GM21723 (cell line): ENCODE data around the gene GALNS.
A peak's percentile ranks its signal among the peaks of the same experiment; 100 is the strongest.

ENCODE experiments used
- ATAC-seq: cut with Tn5 transposase; IDR thresholded peaks from one replicate; pipeline ENCODE4 v1.9.1; 2021; ENCODE audit warnings: mild to moderate bottlenecking, moderate library complexity; ENCODE audit not compliant: unreplicated experiment

Gene GALNS

DNA sequence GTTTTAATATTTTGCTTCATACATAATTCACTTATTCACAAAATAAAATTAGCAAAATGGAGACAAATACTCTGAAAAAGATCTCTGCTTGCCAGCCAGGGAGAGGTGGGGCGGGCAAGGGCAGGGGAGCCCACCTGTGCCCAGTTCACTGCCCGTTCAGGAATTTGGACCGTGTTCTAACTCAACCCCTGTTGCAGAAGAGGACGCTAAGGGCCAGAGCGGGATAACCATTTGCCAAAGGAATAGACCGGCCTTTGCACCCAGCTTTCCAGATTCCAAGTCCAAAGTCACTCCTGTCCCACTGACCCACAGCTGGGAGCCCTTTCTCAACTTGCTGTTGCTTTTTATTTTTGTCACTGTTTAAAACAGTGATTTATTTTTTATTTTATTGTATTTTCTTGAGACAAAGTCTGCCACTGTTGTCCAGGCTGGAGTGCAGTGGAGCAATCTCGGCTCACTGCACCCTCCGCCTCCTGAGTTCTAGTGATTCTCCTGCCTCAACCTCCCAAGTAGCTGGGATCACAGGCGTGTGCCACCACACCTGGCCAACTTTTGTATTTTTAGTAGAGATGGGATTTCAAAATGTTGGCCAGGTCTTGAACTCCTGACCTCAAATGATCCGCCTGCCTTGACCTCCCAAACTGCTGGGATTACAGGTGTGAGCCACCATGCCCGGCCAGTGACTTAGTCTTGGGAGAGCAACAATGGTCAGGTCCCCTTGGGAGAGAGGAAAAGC lies 69.0 kb downstream of the GALNS start:
- ATAC-seq: no peak

DNA sequence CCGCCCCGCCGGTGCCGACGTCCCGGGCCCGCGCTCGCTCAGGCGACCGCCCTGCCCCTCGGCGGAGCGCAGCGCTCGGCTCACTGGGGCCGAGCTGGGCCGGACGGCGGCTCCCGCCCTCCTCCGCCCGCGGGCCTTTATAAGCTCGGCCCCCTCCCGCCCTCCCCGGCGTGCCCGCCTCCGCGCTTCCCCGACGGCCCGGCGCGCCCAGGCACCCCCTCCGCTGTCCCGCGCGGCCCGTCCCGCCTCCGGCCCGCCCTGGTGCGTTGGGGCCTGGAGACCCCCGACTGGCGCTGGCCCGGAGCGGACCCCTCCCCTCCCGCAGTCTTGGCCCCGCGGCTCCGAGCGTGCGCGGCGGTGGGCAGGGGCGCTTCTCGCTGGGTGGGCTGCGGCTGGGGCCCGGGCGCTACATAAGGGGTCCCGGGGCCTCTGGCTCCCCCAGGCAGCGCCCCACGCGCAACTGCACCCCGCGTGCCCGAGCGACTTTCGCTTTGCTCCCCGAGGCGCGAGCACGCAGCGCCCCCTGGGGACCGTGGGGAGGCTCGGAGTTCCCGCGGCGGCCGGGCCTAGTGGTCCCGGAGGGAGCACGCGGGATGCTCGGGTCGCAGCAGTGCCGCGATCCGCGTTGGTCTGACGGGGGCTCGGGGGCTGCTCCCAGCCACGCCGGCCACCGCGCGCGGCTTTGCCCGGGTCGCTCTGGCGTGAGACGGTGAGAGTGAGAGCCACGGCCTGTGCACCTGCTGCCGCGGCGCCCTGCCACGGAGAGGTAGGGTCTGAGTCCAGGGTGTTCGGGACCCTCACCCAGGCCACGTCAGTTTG lies 71.4 kb downstream of the GALNS start, which contains the start of gene PIEZO1:
Gene PIEZO1 (minus strand): TSS at position 115 of the 819 bp plus-strand sequence. CDS start 256 bp downstream, outside the sequence.
- no peak for ATAC-seq

DNA sequence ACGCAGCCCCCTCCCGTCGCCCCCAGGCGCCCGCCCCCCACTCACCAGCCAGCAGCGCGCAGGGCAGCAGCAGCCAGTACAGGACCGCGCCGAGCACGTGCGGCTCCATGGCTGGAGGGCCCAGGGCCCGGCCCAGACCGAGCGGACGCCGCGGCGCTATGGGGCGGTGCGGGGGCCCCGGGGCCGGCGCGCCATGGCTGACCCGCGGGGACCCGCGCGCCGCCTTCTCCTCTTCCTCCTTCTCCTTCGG lies 72.0 kb downstream of the GALNS start:
- no peak for ATAC-seq

DNA sequence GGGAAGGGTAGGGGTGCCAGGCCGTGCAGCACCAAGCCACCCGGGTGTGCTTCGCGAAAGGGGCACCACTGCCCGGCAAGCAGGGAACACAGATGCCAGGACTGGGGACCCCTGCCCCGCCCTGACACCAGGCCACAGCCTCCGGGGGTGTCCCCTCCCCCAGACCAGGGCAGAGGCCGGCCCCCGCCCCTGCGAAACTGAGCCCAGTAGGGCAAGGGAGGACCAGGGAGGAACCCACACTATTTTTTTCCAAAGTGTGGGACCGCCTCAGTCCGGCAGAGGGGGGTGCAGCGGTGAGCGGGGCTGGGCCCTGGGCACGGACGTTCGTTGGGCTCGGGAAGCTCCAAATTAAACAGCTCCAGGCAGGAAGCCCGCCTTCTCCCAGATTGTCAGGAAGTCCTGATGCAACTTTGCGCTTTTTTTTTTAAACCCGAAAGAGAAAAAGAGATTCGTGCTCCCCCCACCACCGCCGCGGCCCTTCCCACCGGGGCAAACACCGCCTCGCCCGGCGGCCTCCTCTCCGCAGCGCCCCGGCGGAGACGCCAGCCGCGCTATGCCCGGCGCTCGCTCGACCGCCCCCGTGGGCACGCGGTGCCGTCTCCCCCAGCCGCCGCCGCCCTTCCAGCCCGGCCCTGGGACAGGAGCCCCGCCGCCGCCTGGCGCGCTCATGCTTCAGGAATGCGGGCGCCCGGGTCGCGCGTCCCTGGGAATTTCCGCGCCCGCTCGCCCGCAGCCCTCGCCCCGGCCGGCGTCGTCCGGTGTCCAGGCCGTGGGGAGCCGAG lies 72.5 kb downstream of the GALNS start:
- ATAC-seq: peak; percentile 30

DNA sequence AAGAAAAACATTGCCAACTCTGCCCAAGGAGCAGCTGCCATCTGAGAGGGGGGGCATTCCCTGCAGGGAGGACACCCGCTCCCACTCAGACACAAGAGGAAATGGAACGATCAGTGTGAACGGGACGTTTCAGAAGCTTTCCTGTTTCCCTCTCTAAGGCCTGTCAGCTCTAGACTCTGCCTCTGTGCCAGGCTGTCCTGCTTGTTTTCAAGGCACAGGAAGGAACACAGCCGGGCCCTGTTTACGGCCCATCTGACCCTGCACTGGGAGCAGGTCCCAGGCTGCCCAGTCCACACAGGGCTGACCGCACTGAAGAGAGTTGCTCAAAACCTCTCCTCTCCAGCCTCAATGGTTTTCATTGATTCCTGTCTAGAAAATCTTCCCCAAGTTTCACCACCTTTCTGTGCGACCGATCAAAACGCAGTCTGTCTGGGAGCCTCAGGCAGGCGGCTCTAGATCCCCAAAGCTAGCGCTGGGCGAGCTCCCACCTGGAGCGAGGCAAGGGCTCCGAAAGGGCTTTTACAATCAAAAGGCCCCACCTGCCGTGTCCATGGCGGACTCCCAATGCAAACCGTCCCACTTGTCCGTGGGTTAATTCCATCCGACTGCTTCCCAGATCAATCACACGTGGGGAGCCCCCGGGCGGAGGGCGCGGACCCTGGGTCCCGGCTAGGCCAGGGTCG lies 73.2 kb downstream of the GALNS start:
- no peak for ATAC-seq

DNA sequence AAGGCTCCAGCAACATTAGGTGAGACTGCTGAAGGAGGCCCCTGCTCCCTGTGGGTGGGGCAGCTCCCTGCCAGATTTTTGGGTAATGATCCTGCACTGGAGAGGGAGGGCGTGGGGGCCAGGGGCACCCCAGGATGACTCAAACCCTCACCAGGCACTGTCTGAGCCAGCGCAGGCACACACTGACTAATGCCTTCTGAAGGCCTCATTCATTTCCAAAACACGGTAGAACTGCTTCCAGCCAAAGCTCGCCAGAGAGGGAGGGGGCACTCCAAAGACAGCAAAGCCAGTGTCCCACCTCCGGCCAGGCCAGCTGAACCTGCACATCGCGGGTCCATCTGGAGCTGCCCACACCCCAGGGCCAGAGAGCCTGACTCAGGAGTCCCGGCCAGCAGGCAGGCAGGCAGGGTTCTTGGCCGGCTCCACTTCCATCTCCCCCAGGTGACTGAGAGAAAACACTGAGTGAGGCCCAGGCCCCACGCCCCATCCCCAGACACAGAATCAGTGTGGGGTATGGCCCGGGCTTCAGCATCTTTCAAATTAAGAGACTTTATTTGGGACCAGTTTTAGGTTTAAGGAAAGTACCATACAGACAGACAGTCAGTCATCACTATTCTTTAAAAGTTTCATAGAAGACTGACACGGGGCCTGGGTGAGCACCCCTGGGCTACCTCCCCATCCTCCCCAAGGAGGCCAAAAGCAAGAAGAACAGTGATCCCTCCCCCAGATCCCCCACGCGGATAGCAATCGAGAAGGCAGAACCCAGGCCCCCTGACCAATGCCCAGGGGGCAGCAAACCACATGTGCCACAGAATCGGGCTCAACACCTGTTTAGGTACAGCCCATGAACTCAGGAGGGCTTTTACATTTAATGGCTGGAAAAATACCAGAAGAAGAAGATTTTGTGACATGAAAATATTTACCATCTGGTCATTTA lies 74.0 kb downstream of the GALNS start:
- ATAC-seq: no peak

DNA sequence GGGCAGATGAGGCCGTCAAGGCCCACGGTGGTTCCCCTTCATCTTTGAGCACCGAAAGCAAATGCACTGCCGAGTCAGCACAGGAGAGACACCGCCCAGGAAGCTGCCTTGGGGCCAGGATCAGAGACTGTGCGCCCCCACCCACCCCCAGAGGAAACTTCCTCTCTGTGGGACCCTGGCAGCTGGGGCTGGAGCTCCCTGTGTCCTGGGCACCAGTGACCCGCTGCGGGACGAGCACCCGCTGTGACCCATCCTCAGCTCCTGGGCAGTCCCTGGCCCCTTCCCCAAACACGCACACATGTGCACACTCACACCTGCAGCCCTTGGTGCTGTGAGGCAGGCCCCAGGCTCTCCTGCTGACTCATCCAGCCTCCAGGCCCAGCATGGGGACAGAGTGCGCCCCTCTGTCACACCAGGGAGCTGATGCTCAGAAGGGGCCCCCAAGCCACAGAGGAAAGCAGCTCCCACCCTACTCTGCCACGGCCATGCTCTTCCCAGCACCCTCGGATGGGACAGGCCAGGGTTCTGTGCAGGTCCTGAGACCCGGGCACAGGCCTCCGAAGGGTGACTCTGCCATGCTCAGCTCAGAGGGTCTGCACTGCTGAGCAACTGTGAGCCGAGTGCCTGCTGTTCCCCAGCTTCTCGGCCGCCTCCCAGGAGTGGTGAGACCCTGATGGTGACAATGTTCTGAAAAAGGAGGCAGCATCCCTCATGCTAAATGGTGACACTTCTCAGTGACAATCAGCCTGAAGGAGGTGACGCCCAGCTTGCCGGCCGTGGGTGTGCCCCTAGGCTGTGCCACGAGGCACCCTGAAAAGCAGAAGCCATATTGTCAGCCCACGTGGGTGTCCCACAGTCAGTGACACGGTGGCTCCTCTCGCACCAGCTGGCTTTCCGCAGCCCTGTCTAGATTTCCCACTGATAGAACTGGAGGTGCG lies 75.3 kb downstream of the GALNS start:
- ATAC-seq: no peak

DNA sequence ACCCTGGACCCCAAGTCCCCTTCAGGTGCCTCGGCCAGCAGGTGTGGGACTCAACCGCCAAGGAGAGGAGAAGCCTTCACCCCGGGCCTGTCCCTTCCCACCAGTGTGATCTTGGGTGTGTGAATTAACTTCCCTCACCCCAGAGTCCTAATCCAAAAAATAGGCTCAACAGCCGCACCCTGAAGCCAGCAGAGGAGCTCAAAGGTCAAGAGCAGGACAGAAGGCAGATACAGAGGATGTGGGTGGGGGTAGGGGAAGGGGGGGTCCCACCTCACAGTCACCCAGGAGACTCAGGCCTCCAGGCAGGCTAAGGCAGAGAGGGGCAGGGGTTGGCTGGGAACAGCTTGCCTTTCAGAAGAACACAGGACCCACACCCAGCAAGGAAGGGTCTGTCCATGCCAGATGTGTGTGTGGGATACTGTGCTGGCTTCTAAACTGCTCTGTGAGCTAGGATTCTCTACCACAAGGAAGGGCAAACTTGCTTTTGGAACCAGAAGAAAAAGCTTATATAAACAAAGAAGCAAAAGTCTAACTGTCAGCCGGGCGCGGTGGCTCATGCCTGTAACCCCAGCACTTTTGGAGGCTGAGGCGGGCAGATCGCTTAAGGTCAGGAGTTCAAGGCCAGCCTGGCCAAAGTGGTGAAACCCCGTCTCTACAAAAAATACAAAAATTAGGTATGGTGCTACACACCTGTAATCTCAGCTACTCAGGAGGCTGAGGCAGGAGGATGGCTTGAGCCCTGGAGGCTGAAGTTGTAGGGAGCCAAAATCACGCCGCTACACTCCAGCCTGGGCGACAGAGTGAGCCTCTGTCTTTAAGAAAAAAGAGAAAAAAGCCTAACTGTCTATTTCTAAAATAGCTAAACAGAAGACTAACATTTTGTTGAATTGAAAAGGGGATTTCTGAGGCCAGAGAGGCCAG lies 76.3 kb downstream of the GALNS start:
- no peak for ATAC-seq

DNA sequence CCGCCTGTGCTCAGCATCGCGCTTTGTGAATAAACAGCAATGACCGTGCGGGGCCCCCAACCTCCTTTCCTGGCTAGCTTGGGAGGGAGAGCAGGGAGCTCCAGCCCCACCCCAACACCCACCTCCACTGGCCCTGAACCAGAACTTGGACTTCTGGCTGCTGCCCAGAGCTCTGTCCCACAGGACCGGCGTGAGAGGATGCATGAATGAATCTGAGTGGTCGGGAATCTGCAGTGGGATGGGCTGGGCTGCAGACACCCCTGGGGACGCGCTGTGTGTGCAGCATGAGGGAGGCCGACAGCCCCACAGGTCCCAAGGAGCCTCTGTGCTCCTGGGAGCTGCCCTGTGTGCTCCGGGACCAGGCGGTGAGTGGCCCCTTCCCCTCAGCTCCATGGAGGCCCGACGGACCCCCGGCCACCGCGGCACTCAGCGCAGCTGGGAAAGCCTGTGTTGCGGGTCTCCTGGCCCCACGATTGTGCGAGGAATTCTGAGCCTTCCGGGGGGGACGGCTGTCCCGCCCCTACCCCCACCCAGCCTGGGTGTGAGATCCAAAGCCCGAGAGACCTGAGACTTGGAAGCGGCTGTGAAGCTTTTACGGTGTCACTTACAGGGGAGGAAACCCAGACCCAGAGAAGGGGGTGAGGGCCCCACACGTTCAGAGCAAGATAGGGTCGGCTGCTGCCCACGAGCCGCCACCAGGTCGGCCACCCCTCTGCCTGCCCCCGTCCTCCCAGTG lies 77.2 kb downstream of the GALNS start:
- no peak for ATAC-seq

DNA sequence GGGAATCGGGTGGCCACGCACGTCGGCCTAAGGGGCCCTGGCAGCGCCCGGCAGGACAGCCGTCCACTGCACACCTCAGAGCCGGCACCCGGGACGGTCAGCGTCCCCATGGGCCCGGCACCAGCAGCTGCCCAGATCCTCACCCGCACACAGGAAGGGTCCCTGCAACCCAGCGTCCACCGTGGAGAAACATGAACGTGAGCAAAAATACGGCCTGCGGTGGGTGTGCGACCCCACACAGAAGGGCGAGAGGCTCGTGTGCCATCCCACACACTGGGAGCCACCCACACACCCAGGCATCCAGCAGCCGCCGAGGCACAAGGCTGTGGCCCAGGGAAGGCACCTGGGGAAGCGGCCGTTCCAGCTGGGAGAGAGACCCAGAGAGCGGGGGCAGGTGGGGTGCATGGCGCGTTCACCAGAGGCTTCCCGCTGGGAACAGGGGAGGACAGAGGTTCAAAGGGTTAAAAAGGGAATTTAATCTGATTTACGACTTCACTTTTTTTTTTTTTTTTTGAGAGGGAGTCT lies 78.1 kb downstream of the GALNS start:
- no peak for ATAC-seq

DNA sequence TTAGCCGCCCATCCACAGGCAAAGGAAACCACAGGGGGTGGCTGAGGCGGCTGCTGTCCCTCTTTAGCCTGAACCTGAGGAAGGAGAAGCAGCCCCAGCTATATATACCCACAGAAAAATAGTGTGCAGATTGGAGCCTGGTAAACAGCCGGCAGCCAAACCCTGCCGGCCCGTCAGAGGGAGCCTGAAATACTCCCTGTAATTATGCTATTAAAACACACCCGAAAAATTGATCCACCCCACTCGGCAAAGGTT lies 78.5 kb downstream of the GALNS start:
- ATAC-seq: no peak

DNA sequence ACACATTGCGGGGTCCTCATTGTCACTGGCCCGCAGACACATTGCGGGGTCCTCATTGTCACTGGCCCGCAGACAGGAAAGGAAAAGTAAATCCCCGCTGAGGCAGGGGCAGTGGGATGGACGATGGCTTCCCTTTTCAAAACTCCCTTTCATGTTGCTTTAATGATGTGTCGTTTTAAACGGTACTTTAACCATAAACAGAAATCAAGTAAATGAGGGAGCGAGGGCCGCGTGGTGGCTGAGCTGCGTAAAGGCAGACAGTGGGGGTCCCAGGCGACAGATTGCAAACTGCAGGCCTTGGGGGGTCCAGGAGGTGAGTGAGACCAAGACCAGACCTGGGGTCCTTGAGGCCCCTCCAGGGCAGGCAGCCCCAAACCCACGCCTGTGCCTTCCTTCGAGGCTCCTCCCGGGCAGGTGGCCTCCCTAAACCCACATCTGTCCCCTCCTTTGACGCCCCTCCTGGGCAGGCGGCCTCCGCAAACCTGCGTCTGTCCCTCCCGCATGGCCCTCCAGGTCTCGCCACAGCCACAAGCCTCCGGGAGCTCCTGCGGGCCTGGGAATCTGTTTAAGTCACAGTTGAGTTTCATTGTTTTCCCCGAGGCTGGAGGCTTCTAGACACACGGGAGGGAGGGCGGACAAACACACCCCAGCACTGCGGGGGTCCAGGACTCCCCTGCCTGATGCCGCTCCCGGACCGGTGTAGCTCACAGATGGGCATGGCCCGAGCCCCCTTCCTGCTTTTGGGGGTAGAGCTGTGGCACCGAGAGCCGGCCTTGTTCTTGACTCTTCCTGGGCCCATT lies 79.1 kb downstream of the GALNS start:
- ATAC-seq: no peak

DNA sequence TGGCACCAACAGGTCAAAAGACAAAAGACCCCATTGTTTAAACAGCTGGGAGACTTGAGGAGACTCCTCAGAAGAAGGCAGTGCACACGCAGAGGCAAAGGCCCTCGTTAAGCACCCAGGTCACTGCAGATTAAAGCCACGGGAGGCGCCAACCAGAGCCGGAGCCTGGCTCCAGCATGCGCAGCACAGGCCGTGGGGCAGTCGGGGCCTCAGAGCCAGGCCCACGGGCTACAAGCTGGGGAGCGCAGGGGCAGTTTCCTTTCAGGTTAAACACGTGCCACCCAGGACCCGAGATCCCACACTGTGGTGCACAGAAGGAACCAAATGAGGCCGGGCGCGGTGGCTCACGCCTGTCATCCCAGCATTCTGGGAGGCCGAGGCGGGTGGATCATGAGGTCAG lies 80.9 kb downstream of the GALNS start:
- ATAC-seq: no peak

DNA sequence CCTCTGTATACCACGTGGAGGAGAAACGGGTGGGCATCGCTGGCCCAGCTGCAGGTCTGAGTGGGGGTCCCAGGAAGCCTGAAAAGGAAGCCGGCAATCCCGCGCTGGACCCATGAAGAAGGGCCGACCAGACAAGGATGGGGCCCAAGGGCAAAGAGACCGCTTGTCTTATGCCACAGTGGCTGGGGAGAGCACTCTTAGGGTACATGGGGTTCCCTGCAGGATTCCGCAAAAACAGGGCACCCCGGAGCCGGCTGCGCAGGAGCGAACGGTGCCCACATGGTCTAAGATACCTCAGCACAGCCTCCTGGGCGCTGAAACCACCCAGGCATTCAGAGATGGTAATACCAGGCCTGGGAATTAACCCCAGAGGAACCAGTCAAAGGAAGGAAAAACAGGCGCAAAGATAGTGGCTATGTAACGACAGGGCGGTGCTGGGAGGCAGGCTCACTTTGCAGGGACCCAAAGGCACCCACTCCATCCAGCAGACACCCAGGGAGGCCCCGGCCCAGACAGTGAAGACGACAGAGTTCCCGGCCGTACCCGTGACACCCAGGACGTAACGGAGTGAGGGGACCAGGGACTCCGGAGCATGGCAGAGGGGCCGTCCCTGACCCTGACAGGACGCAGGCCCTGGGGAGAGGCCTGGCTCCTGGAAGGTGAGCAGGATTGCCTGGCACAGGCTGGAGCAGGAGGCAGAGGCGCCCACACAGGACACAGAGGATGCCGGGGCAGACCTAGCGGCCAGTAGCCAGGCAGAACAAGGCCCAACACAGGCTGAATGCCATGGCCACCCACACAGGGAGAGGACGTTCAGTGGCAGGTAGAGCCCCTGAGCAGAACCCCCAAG lies 82.0 kb downstream of the GALNS start:
- ATAC-seq: no peak

DNA sequence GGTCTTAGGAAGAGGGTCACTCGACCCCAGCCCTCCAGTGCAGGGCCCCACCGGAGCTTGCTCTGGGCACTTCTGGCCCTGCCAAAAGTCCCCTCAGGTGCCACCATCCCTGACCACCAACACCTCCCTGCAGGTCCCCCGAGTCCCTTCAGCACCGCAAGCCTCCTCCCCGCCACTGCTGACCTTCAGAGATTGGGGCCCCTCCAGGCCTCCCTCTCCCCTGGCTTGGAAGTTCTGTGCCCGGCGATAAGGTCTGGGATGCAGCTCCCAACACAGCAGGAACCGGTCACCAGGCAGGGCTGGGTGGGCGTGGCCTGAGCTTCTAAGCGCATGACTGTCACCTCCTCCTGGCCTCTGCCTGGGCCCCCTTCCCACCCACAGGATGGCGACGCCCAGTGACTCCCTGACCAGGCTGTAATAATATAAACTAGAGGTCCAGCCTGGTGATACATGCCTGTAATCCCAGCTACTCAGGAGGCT lies 82.9 kb downstream of the GALNS start:
- no peak for ATAC-seq
